Endometrial microvascular endothelial cells (primary cell): ENCODE measurements around the gene IL18BP. TPM values are rescaled to one million over a fixed set of nuclear protein-coding genes. Genes with fewer than 3 reads are reported as not detected.

ENCODE experiments used
- in situ Hi-C: cut with HindIII; loops from 2 replicates; pipeline ENCODE4 v1.10.0; 2017; ENCODE audit warnings: low sequenced_read_pairs, low pct_unique_long_range_greater_than_20kb; ENCODE audit errors: inconsistent ontology term
- total RNA-seq: library from RNA; depleted of rRNA; stranded (reverse); fragments of >200 nt; gene quantifications from one replicate; pipeline ENCODE4 v1.2.3, GENCODE V29; 2015; ENCODE audit errors: inconsistent ontology term

The IL18BP gene
- total RNA-seq, 1 donor from 2014 or later: 8.8 TPM

DNA sequence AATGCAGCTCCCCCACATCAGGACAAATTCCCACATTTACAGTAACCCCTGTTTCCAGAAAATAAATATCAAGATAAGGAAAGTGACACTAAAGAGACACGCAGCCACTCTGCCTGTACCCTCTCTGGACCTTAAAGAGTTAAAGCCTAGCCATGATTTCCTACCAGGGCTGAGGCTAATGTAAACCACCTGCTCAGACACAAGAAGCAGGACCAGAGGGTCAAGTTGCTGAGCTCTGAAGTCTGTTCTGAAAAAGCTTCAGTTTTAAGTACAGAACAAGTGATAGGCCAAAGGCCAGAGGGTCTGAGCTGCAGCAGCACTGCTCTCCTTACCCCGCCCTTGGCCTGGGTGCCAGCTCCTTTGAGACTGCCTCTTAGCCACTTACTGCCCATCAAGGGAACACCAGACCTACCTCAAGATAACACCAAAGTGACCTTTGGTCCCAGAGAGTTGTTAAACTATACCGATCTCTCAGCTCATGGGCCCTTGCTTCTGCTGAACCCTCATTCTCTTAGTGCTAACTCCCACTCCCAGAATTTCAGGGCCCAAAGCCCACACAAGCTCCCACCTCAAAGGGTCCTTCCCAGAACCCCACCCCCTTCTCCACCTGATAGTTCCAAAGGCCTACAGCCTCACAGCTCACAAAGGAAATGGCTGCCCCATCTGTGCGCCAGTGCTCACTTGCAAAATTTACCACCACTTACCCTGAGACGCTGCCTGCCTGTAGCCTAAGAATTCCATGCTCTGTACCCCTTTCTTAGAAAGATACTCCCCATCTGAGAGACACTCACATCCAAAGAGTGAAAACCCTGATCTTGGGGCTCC lies 40.5 kb downstream of the IL18BP start:
- in situ Hi-C loops: no loop called here

DNA sequence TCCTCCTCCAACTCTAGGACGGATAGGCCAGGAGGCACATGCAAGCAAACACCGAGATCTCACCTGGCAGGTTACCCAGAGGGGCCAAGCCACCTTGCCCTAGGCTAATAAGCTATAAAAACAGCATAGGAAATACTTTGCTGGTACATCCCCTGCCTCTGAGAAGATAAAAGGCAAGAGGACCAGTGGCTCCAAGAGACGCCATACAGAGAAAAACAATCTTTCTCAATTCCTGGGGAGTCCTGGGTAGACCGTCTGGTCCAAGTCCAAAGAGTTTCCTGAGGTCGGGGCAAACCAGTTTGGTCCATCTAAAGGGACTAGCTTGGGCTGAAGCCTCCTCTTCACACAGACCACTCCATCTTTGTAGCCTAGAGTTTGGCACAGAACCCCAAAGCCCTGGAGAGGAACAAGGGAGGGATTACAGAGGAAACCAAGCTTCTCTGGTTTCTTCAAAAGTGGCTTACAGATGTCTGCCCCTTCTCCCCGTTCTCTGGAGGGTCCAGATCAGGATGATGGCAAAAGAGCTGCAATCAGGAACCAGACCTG lies 41.2 kb downstream of the IL18BP start:
- in situ Hi-C loops: no loop called here

- in situ Hi-C loops: no loop called here
Observed at GRCh38 chr11:72040491-72041363, 42.0 kb downstream of the IL18BP start.

GRCh38 chr11:72041364-72042063 lies 42.8 kb downstream of the IL18BP start:
- in situ Hi-C loops: no loop called here

DNA sequence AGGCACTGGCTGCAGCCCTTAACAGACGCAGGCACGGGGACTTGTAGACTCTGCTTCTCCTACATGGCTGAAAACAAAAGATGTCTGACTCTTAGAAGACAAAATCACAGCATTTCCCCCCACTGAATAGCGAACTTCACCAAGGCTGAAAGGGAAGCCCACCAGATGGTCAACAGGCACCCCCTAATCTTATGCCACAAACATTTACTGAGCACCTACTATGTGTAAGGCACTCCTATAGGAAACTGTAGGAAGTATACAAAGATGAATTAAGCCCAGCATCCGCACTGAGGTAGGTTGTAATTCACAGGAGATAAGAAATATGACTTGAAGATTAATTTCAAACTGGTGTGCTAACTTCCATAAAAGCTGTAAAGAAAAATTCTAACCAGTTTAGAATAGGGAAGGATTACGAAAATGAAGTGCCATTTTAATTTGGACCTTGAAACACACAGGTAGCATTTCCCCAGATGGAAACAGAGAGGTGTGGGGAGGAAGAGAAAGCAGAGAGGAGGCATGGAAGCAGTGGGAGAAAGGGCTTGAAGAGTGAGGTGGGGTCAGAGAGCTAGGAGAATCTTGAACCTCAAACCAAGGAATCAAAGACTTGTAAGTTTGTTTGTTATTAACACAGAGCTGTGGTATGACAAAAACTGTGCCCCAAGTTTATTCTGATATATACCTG lies 43.5 kb downstream of the IL18BP start:
- in situ Hi-C loops: no loop called here

DNA sequence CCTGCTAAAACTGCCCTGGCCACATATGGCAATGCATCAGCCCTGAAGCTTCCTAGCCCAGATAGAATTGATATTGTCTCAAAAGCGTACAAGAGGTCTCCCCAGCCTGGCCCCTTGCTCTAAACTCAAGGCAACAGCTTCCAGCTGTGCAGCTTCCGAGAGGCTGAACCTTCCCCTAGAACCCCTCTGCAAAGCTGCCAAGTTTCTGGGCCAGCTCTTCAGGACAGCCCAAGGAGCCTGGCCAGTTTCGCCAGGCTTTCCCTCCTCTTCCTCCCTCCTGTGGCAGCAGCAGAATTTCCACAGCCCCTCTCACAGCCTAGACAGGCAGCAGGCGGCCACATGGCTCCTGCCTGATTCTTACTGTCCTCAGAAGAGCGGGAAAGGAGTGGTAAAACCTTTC lies 47.1 kb downstream of the IL18BP start:
- in situ Hi-C loops: no loop called here

GRCh38 chr11:72048766-72049460 lies 50.2 kb downstream of the IL18BP start:
- in situ Hi-C loops: no loop called here

Other genes starting within 250 kb of the IL18BP start
- gene DEFB108B, start 165.7 kb upstream of the IL18BP start, total RNA-seq: not detected
- not detected for gene DEFB131B, start 120.5 kb upstream of the IL18BP start, total RNA-seq
- gene XNDC1N, start 70.3 kb upstream of the IL18BP start, total RNA-seq: 5.7 TPM
- 43.1 TPM for gene RNF121, start 69.9 kb upstream of the IL18BP start, total RNA-seq
- 112 TPM for gene NUMA1, start 81.6 kb downstream of the IL18BP start, total RNA-seq
- gene LRRC51, start 81.9 kb downstream of the IL18BP start, total RNA-seq: 1.1 TPM
- 138 TPM for gene LAMTOR1, start 104.4 kb downstream of the IL18BP start, total RNA-seq
- not detected for gene TOMT, start 107.0 kb downstream of the IL18BP start, total RNA-seq
- 48.1 TPM for gene ANAPC15, start 113.8 kb downstream of the IL18BP start, total RNA-seq
- gene FOLR3, start 136.8 kb downstream of the IL18BP start, total RNA-seq: not detected
- not detected for gene FOLR1, start 193.2 kb downstream of the IL18BP start, total RNA-seq
- not detected for gene FOLR2, start 217.9 kb downstream of the IL18BP start, total RNA-seq
- 45.4 TPM for gene INPPL1, start 225.9 kb downstream of the IL18BP start, total RNA-seq
- not detected for gene PHOX2A, start 245.3 kb downstream of the IL18BP start, total RNA-seq